Lung (tissue), 16 donors: ENCODE results near the gene BMP2. TPM values are rescaled to one million over a fixed set of nuclear protein-coding genes. Genes with fewer than 3 reads are reported as not detected.

ENCODE experiments used
- ATAC-seq: fragments of 200-7000 bp; cut with Tn5 transposase; one replicate; pipeline ENCODE4 v1.9.1; 2020; ENCODE audit warnings: moderate number of reproducible peaks; ENCODE audit not compliant: insufficient read depth, low FRiP score
- DNase-seq, 3 donors: peaks; one replicate each; pipeline ENCODE4 v3.0.0-alpha.2; 2013 to 2017
- H3K27ac ChIP-seq, 2 donors: one replicate each; pipeline ENCODE4 v1.5.1; 2013; ENCODE audit warnings: mild to moderate bottlenecking in 2 of 2, moderate library complexity in 2 of 2, control low read depth in 1 of 2, inconsistent platforms in 1 of 2, low read depth in 1 of 2, low read length in 1 of 2
- H3K27me3 ChIP-seq, 3 donors: one replicate each; pipeline ENCODE4 v1.5.1; 2013; ENCODE audit warnings: low read length in 2 of 3; ENCODE audit not compliant: control insufficient read depth in 3 of 3, insufficient read depth in 3 of 3
- H3K36me3 ChIP-seq, 4 donors: one replicate each; pipeline ENCODE4 v1.5.1; 2013; ENCODE audit warnings: low read length in 4 of 4, mild to moderate bottlenecking in 1 of 4, moderate library complexity in 1 of 4; ENCODE audit not compliant: control insufficient read depth in 4 of 4, insufficient read depth in 4 of 4
- H3K4me1 ChIP-seq, 5 donors: one replicate each; pipeline ENCODE4 v1.5.1; 2013; ENCODE audit warnings: low read length in 5 of 5, mild to moderate bottlenecking in 2 of 5, moderate library complexity in 1 of 5; ENCODE audit not compliant: control insufficient read depth in 5 of 5, insufficient read depth in 5 of 5
- H3K4me3 ChIP-seq: one replicate; pipeline ENCODE4 v1.5.1; 2013; ENCODE audit warnings: mild to moderate bottlenecking, control low read depth, moderate library complexity
- H3K9ac ChIP-seq, 2 donors: one replicate each; pipeline ENCODE4 v1.5.1; 2013; ENCODE audit warnings: low read length in 2 of 2, control low read depth in 1 of 2; ENCODE audit not compliant: insufficient read depth in 1 of 2
- H3K9me3 ChIP-seq, 4 donors: one replicate each; pipeline ENCODE4 v1.5.1; 2013; ENCODE audit warnings: low read length in 3 of 4, mild to moderate bottlenecking in 1 of 4, moderate library complexity in 1 of 4; ENCODE audit not compliant: control insufficient read depth in 4 of 4, insufficient read depth in 3 of 4
- WGBS, 2 donors: extraction: QIAGEN DNeasy Blood & Tissue Kit; methylation state at CpG; one replicate each; pipeline ENCODE4 v1.1.7; 2013; 5-methylcytosine and 5-hydroxymethylcytosine counted together
- long read RNA-seq, 5 donors: transcript quantifications; one replicate each; lab custom pipeline, GENCODE V29; 2026
- polyA plus RNA-seq, 2 donors: library from polyadenylated mRNA; stranded (reverse); fragments of 200-250 nt; gene quantifications; one replicate each; pipeline ENCODE4 v1.2.1, GENCODE V29; 2013
- total RNA-seq, 2 donors: library from RNA; depleted of rRNA in 1 of 2; stranded (reverse); fragments of >200 nt in 1 of 2; gene quantifications; one replicate each; pipeline ENCODE4 v1.2.1, GENCODE V29; 2014 to 2021
- TF ChIP-seq, protein P1 (sequence below): IDR thresholded peaks from 2 replicates; pipeline ENCODE4 v1.5.1; 2012; ENCODE audit warnings: mild to moderate bottlenecking; ENCODE audit errors: control extremely low read depth, extremely low read depth
- donor health status: control.
- donor health status: control.
- donor health status: Bipolar disorder and iron deficiency.
- donor health status: healthy.
- donor health status: DM: yes; HTN: yes; CAD: no.

BMP2 gene
- total RNA-seq (10 to 100 TPM; 28.8 to 29.4 TPM), polyA plus RNA-seq (10 to 100 TPM; 11.4 to 13.9 TPM)
- long read RNA-seq, donor 1, transcript BMP2-201 (3 exons, 3,601 nt): major isoform, 9 of 26 reads
- long read RNA-seq, donor 1, partial matches to known transcripts: 17 of 26 reads
- long read RNA-seq, donor 1, other reads (novel, unspliced or antisense): 0 of 26 reads
- long read RNA-seq, donor 2, partial matches to known transcripts: 0 of 2 reads
- long read RNA-seq, donor 2, other reads (novel, unspliced or antisense): 0 of 2 reads
- long read RNA-seq, donor 3, transcript BMP2-201 (3 exons, 3,601 nt): major isoform, 5 of 5 reads
- long read RNA-seq, donor 3, partial matches to known transcripts: 0 of 5 reads
- long read RNA-seq, donor 3, other reads (novel, unspliced or antisense): 0 of 5 reads
- long read RNA-seq, donor 4, partial matches to known transcripts: 0 of 4 reads
- long read RNA-seq, donor 4, other reads (novel, unspliced or antisense): 0 of 4 reads
- long read RNA-seq, donor 5, transcript BMP2-201 (3 exons, 3,601 nt): major isoform, 6 of 11 reads
- long read RNA-seq, donor 5, partial matches to known transcripts: 5 of 11 reads
- long read RNA-seq, donor 5, other reads (novel, unspliced or antisense): 0 of 11 reads

GRCh38 chr20:6767536-6768227 lies at the start of gene BMP2:
TSS of gene BMP2 (plus strand) at chr20:6767686. CDS start at chr20:6770127, 2,441 bp downstream.
- peak within 1 kb of the TSS; percentile 26 to 79 for H3K9ac ChIP-seq
- peaks cover 0 to 19% (median 0%) of the 10 kb centered on the region in 5 donors for H3K4me1 ChIP-seq
- H3K27ac ChIP-seq: peak within 1 kb of the TSS; percentile 5 to 89
- no peaks in the 10 kb centered on the region for H3K36me3 ChIP-seq
- TF ChIP-seq, protein P1, sequence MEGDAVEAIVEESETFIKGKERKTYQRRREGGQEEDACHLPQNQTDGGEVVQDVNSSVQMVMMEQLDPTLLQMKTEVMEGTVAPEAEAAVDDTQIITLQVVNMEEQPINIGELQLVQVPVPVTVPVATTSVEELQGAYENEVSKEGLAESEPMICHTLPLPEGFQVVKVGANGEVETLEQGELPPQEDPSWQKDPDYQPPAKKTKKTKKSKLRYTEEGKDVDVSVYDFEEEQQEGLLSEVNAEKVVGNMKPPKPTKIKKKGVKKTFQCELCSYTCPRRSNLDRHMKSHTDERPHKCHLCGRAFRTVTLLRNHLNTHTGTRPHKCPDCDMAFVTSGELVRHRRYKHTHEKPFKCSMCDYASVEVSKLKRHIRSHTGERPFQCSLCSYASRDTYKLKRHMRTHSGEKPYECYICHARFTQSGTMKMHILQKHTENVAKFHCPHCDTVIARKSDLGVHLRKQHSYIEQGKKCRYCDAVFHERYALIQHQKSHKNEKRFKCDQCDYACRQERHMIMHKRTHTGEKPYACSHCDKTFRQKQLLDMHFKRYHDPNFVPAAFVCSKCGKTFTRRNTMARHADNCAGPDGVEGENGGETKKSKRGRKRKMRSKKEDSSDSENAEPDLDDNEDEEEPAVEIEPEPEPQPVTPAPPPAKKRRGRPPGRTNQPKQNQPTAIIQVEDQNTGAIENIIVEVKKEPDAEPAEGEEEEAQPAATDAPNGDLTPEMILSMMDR: no peak
- 0% methylated on average over 90 to 112 of the region's 112 CpGs for WGBS, 2 donors
- H3K27me3 ChIP-seq: no peaks in the 10 kb centered on the region
- no peaks in the 10 kb centered on the region for H3K9me3 ChIP-seq
- DNase-seq (peak; percentile 81 to 92 (median 83)), ATAC-seq (peak; percentile 66)
- peak within 1 kb of the TSS; percentile 78 for H3K4me3 ChIP-seq

DNA sequence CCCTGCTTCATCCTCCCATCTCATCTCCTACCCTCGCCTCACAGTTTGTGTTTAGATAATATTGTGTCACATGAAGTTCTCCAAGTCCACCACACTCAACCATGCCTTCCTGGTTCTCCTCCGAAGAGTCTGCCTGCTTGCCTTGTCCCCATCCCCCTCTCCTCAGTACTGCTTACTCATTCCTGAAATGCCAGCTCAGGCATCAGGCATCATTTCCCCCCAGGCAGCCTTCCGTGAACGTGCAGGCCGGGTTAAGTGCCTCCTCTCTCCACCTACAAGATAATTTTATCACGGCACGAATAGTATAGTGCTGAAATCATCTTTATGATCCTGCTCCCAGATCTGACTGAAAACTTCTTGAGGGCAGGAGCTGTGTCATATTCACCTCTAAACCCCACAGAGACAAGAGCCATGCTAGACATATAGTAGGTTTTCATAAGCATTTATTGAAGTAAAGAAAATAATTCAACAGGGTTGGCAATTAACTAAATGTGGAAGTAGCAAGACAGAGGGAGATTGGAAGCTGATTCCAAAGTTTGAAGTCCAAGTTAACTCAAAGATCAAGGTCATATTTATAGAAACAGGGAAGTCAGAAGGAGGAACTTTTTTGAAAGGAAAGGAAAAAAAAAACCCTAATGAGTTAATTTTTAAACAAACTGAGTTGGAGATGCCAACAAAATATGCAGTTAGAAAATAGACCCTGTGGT lies 48.7 kb upstream of the BMP2 start:
- no peak for DNase-seq
- ATAC-seq: no peak

DNA sequence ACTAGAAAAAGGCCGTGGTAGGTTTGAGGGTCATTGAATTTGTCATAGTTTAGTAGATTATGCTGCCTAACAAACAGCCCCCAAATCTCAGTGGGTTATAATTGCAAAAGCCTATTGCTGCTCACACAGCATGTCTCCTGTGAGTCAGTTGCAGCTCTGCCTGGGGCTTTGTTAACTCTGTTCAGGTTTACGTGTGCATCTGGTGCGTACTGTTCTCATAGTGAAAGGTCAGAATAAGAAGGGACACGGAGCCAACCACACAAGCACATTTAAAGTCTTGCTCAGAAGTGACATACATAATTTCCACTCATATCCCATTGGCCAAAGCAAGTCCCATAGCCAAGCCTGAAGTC lies 48.1 kb upstream of the BMP2 start:
- DNase-seq (no peak), ATAC-seq (no peak)
- Histone ChIP-seq H3K4me1 (no peaks in the 10 kb centered on the region), H3K9me3 (no peaks in the 10 kb centered on the region), H3K27ac (no peak overlapping the region), H3K9ac (no peak overlapping the region), H3K4me3 (no peak overlapping the region), H3K36me3 (no peaks in the 10 kb centered on the region), H3K27me3 (no peaks in the 10 kb centered on the region)
- TF ChIP-seq, protein P1: no peak
- WGBS, 2 donors: 81 to 85% methylated on average over 4 of the region's 4 CpGs

More for the DNA sequence above, 48.7 kb upstream of the BMP2 start:
- no peaks in the 10 kb centered on the region for H3K4me1 ChIP-seq
- no peak overlapping the region for H3K4me3 ChIP-seq
- H3K9me3 ChIP-seq: no peaks in the 10 kb centered on the region
- 62 to 80% methylated on average over 7 of the region's 7 CpGs for WGBS, 2 donors
- no peaks in the 10 kb centered on the region for H3K36me3 ChIP-seq
- no peaks in the 10 kb centered on the region for H3K27me3 ChIP-seq
- H3K27ac ChIP-seq: no peak overlapping the region
- TF ChIP-seq, protein P1: no peak
- H3K9ac ChIP-seq: no peak overlapping the region
